ENCODE measurements around the gene RPRD1B.
A peak's percentile ranks its signal among the peaks of the same experiment; 100 is the strongest.

The RPRD1B gene

GRCh38 chr20:38033330-38034107 is at the start of gene RPRD1B, which contains the start of gene TTI1:
TSS of gene RPRD1B (plus strand) at chr20:38033746. CDS start at chr20:38033948, 202 bp downstream.
TSS of gene TTI1 (minus strand) at chr20:38033456. CDS start at chr20:38013816, 19,640 bp downstream.
- DNase-seq (ENCODE audit: low spot score): peak; percentile 81

- DNase-seq (ENCODE audit: low spot score): no peak
Measured at GRCh38 chr20:37984018-37984785, 49.3 kb upstream of the RPRD1B start.

GRCh38 chr20:37986044-37986858 is 47.3 kb upstream of the RPRD1B start:
- DNase-seq (ENCODE audit: low spot score): no peak

GRCh38 chr20:37986873-37987601 is 46.5 kb upstream of the RPRD1B start:
- no peak for DNase-seq (ENCODE audit: low spot score)

- DNase-seq (ENCODE audit: low spot score): no peak
Measured at GRCh38 chr20:37987602-37988290, 45.8 kb upstream of the RPRD1B start.

- DNase-seq (ENCODE audit: low spot score): no peak
Measured at GRCh38 chr20:37988306-37988954, 45.1 kb upstream of the RPRD1B start.

- no peak for DNase-seq (ENCODE audit: low spot score)
Measured at GRCh38 chr20:37989601-37990295, 43.8 kb upstream of the RPRD1B start.

GRCh38 chr20:37990571-37991151 is 42.9 kb upstream of the RPRD1B start:
- DNase-seq (ENCODE audit: low spot score): peak; percentile 22

- DNase-seq (ENCODE audit: low spot score): no peak
Measured at GRCh38 chr20:37991157-37991866, 42.2 kb upstream of the RPRD1B start.

- no peak for DNase-seq (ENCODE audit: low spot score)
Measured at GRCh38 chr20:37991908-37992307, 41.6 kb upstream of the RPRD1B start.

- no peak for DNase-seq (ENCODE audit: low spot score)
Measured at GRCh38 chr20:37992802-37993409, 40.6 kb upstream of the RPRD1B start.

- DNase-seq (ENCODE audit: low spot score): no peak
Measured at GRCh38 chr20:37994512-37994911, 39.0 kb upstream of the RPRD1B start.

- DNase-seq (ENCODE audit: low spot score): no peak
Measured at GRCh38 chr20:37995856-37996605, 37.5 kb upstream of the RPRD1B start.

- DNase-seq (ENCODE audit: low spot score): no peak
Measured at GRCh38 chr20:37997516-37997915, 36.0 kb upstream of the RPRD1B start.

GRCh38 chr20:37999526-38000263 is 33.9 kb upstream of the RPRD1B start:
- DNase-seq (ENCODE audit: low spot score): no peak

- no peak for DNase-seq (ENCODE audit: low spot score)
Measured at GRCh38 chr20:38000293-38000692, 33.3 kb upstream of the RPRD1B start.
